Neural progenitor cell (in vitro differentiated cells): ENCODE measurements around the gene TXNRD1. TPM values are rescaled to one million over a fixed set of nuclear protein-coding genes. Genes with fewer than 3 reads are reported as not detected.

Source experiments
- DNase-seq: peaks from one replicate; pipeline ENCODE4 v3.0.0-alpha.2; 2016; ENCODE audit warnings: low spot score
- H2AFZ ChIP-seq: fragments of 200-600 bp; sonication (generic); replicated peaks from 2 replicates; pipeline ENCODE4 v1.6.1; 2016; ENCODE audit warnings: antibody characterized with exemption
- H3F3A ChIP-seq: fragments of 200-600 bp; sonication (generic); 2 replicates; pipeline ENCODE4 v1.6.1; 2016; ENCODE audit warnings: antibody characterized with exemption, low read depth
- H3K27ac ChIP-seq: fragments of 200-600 bp; sonication (generic); 2 replicates; pipeline ENCODE4 v1.5.1; 2016; ENCODE audit warnings: mild to moderate bottlenecking
- H3K27me3 ChIP-seq: fragments of 200-600 bp; sonication (generic); 2 replicates; pipeline ENCODE4 v1.6.1; 2016; ENCODE audit warnings: mild to moderate bottlenecking, moderate library complexity
- H3K36me3 ChIP-seq: fragments of 200-600 bp; sonication (generic); 2 replicates; pipeline ENCODE4 v1.5.1; 2016
- H3K4me1 ChIP-seq: fragments of 200-600 bp; sonication (generic); 2 replicates; pipeline ENCODE4 v1.6.1; 2016; ENCODE audit warnings: mixed run types
- H3K4me2 ChIP-seq: fragments of 200-600 bp; sonication (generic); 2 replicates; pipeline ENCODE4 v1.6.1; 2016
- H3K4me3 ChIP-seq: fragments of 200-600 bp; sonication (generic); 2 replicates; pipeline ENCODE4 v1.5.1; 2016
- H3K79me2 ChIP-seq: fragments of 200-600 bp; sonication (generic); 2 replicates; pipeline ENCODE4 v1.6.1; 2016; ENCODE audit warnings: low read depth
- H3K9ac ChIP-seq: fragments of 200-600 bp; sonication (generic); 2 replicates; pipeline ENCODE4 v1.6.1; 2016
- H3K9me3 ChIP-seq: fragments of 200-600 bp; sonication (generic); 2 replicates; pipeline ENCODE4 v1.5.1; 2016; ENCODE audit warnings: low read depth
- H4K20me1 ChIP-seq: fragments of 200-600 bp; sonication (generic); 2 replicates; pipeline ENCODE4 v1.6.1; 2016; ENCODE audit warnings: low read depth
- H3K27ac Mint-ChIP-seq: 3 replicates; pipeline ENCODE4 v1.8.0; 2021; ENCODE audit warnings: mixed read lengths
- H3K27me3 Mint-ChIP-seq: 2 replicates; pipeline ENCODE4 v1.8.0; 2022; ENCODE audit warnings: low read depth, mild to moderate bottlenecking, inconsistent platforms, moderate library complexity, mixed read lengths; ENCODE audit not compliant: insufficient read depth
- H3K36me3 Mint-ChIP-seq: 3 replicates; pipeline ENCODE4 v1.8.0; 2021; ENCODE audit warnings: mixed read lengths
- H3K4me1 Mint-ChIP-seq: 3 replicates; pipeline ENCODE4 v1.8.0; 2021; ENCODE audit warnings: mixed read lengths
- H3K4me3 Mint-ChIP-seq: 3 replicates; pipeline ENCODE4 v1.8.0; 2021; ENCODE audit warnings: mild to moderate bottlenecking, moderate library complexity, mixed read lengths
- H3K9me3 Mint-ChIP-seq: 3 replicates; pipeline ENCODE4 v1.8.0; 2020; ENCODE audit warnings: mixed read lengths
- EZH2 ChIP-seq: fragments of 200-600 bp; sonication (generic); IDR thresholded peaks from 2 replicates; pipeline ENCODE4 v1.6.1; 2017; ENCODE audit warnings: antibody characterized with exemption, mild to moderate bottlenecking, moderate library complexity
- EZH2phosphoT487 ChIP-seq: fragments of 200-600 bp; sonication (generic); IDR thresholded peaks from 2 replicates; pipeline ENCODE4 v1.6.1; 2017; ENCODE audit warnings: antibody characterized with exemption
- total RNA-seq: library from RNA; depleted of rRNA; stranded (reverse); fragments of >200 nt; gene quantifications from 2 replicates; pipeline ENCODE4 v1.2.3, GENCODE V29; 2015; ENCODE audit warnings: low replicate concordance
- TF ChIP-seq, protein P1 (sequence below): fragments of 200-600 bp; sonication (generic); IDR thresholded peaks from 2 replicates; pipeline ENCODE4 v1.5.1; 2017; ENCODE audit warnings: antibody characterized with exemption, mild to moderate bottlenecking

The TXNRD1 gene
- total RNA-seq, 1 donor from 2014 or later, result 99.8 TPM

DNA sequence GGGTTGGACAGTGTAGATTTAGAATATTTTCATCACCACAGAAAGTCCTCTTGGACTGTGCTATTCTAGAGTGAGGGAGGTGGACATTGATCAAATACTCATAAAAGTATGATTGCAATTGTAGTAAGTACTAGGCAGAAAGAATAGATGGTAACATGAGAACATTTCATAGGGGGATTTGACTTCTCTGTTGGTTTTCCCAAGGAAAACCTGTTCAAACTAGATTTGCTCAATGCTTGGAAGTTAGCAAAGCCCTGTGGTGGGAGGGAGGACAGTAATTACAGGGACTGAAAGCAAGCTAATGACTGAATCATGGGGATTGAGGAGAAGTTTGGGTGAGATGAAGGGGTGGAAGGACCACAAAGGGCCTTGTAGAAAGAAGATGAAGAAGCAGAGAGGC is 63.6 kb downstream of the TXNRD1 start:
- H3K27ac ChIP-seq, result no peak overlapping the region
- no peaks in the 10 kb centered on the region for H3K79me2 ChIP-seq
- H3F3A ChIP-seq, result no peaks in the 10 kb centered on the region
- H3K27ac Mint-ChIP-seq, result no peak overlapping the region
- no peak overlapping the region for H3K4me3 ChIP-seq
- no peak overlapping the region for H3K4me2 ChIP-seq
- no peak for DNase-seq
- no peak overlapping the region for H3K4me3 Mint-ChIP-seq
- no peaks in the 10 kb centered on the region for H3K4me1 ChIP-seq
- peaks cover 2% of the 10 kb centered on the region for H3K27me3 Mint-ChIP-seq
- H2AFZ ChIP-seq, result no peak overlapping the region
- H3K9ac ChIP-seq, result no peak overlapping the region
- H3K4me1 Mint-ChIP-seq, result no peaks in the 10 kb centered on the region
- no peaks in the 10 kb centered on the region for H3K9me3 ChIP-seq
- TF ChIP-seq, protein P1, sequence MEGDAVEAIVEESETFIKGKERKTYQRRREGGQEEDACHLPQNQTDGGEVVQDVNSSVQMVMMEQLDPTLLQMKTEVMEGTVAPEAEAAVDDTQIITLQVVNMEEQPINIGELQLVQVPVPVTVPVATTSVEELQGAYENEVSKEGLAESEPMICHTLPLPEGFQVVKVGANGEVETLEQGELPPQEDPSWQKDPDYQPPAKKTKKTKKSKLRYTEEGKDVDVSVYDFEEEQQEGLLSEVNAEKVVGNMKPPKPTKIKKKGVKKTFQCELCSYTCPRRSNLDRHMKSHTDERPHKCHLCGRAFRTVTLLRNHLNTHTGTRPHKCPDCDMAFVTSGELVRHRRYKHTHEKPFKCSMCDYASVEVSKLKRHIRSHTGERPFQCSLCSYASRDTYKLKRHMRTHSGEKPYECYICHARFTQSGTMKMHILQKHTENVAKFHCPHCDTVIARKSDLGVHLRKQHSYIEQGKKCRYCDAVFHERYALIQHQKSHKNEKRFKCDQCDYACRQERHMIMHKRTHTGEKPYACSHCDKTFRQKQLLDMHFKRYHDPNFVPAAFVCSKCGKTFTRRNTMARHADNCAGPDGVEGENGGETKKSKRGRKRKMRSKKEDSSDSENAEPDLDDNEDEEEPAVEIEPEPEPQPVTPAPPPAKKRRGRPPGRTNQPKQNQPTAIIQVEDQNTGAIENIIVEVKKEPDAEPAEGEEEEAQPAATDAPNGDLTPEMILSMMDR, result no peak
- TF ChIP-seq EZH2 (no peak), EZH2phosphoT487 (no peak)
- no peaks in the 10 kb centered on the region for H4K20me1 ChIP-seq
- no peaks in the 10 kb centered on the region for H3K27me3 ChIP-seq
- no peaks in the 10 kb centered on the region for H3K36me3 Mint-ChIP-seq
- H3K9me3 Mint-ChIP-seq, result no peaks in the 10 kb centered on the region
- no peaks in the 10 kb centered on the region for H3K36me3 ChIP-seq

DNA sequence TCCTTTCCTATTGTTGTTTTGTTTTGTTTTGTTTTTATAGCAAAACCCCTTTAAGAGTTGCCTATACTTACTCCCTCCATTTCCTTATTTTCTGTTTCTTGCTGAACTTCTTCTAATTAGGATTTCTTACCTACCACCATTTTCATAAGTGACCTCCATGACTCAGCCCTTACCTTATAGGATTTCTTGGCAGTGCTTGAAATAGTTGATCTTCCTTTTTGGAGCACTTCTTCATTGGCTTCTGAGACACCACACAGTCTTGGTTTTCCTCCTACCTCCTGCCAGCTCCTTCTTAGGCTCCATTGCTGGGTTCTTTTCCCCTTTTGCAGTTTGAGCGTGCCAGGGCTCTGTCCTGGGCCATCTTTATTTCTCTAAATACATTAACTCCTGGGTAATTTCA is 64.5 kb downstream of the TXNRD1 start:
- Histone ChIP-seq H3K9me3 (no peaks in the 10 kb centered on the region), H3K36me3 (no peaks in the 10 kb centered on the region), H3K4me3 (no peak overlapping the region), H3K9ac (no peak overlapping the region), H3K4me1 (no peaks in the 10 kb centered on the region), H3F3A (no peaks in the 10 kb centered on the region), H3K27ac (no peak overlapping the region), H4K20me1 (no peaks in the 10 kb centered on the region), H3K4me2 (no peak overlapping the region), H3K79me2 (no peaks in the 10 kb centered on the region), H2AFZ (no peak overlapping the region), H3K27me3 (no peaks in the 10 kb centered on the region)
- Mint-ChIP-seq H3K27me3 (peaks cover 2% of the 10 kb centered on the region), H3K9me3 (no peaks in the 10 kb centered on the region), H3K4me1 (no peaks in the 10 kb centered on the region), H3K4me3 (no peak overlapping the region), H3K36me3 (no peaks in the 10 kb centered on the region), H3K27ac (no peak overlapping the region)
- TF ChIP-seq EZH2 (no peak), EZH2phosphoT487 (no peak)
- TF ChIP-seq, protein P1, result no peak
- DNase-seq, result no peak

DNA sequence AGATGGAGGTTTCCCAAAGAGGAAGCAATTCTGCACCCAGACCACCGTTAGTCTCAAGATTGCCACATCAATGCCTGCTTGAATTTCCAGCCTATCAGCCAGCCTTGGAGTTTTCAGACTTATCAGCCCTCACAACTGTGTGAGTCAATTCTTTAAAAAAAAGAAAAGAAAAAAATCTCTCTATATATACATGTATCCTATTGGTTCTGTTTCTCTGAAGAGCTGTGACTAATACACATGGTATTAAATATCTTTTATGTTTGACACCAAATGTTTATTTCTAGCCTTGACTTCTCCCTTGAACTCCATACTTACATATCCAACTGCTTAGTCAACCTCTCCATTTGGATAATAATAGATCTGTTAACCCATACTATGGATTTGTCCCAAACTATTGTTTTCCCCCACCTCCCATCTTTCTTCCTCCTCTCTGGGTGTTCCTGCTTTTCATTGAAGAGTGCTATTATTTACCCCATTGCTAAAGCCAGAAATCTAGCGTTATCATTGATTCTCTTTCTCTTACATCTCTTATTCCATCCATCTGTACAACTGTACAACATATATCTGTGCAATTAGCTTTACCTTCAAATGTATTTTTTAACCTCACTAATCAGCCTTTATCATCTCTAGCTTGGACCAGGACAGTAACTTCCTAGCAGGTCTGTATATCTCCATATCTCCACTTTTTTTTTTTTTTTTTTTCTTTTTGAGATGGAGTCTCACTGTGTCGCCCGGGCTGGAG is 65.3 kb downstream of the TXNRD1 start:
- H2AFZ ChIP-seq, result no peak overlapping the region
- no peaks in the 10 kb centered on the region for H4K20me1 ChIP-seq
- no peak for DNase-seq
- H3K9me3 Mint-ChIP-seq, result no peaks in the 10 kb centered on the region
- no peaks in the 10 kb centered on the region for H3K36me3 ChIP-seq
- H3K27ac Mint-ChIP-seq, result no peak overlapping the region
- H3K9ac ChIP-seq, result no peak overlapping the region
- peaks cover 5% of the 10 kb centered on the region for H3K4me1 Mint-ChIP-seq
- no peak overlapping the region for H3K4me3 Mint-ChIP-seq
- H3K79me2 ChIP-seq, result no peaks in the 10 kb centered on the region
- no peak overlapping the region for H3K4me3 ChIP-seq
- H3K27me3 ChIP-seq, result no peaks in the 10 kb centered on the region
- TF ChIP-seq EZH2, result no peak
- H3K27ac ChIP-seq, result no peak overlapping the region
- H3K4me1 ChIP-seq, result peaks cover under 1% of the 10 kb centered on the region
- no peaks in the 10 kb centered on the region for H3F3A ChIP-seq
- peaks cover 2% of the 10 kb centered on the region for H3K27me3 Mint-ChIP-seq
- H3K9me3 ChIP-seq, result no peaks in the 10 kb centered on the region
- H3K4me2 ChIP-seq, result no peak overlapping the region
- no peaks in the 10 kb centered on the region for H3K36me3 Mint-ChIP-seq

DNA sequence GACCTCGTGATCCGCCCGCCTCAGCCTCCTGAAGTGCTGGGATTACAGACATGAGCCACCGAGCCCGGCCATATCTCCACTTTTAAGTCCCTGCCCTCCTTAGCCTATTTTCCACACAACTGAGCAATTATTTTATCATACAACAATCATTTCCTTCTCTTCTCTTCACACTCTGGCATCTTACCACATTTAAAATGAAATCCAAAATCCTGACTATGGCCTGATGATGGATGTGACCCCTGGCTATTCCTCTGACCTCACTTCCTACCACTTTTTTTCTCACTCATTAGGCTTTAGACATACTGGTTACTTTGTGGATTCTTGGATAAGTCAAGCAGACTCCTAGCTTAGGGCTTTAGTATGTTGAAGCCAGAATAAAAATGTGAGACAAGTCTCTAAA is 66.1 kb downstream of the TXNRD1 start:
- no peak for DNase-seq
- Histone ChIP-seq H3K36me3 (no peaks in the 10 kb centered on the region), H3K4me3 (no peak overlapping the region), H3K4me1 (peaks cover 7% of the 10 kb centered on the region), H3K27me3 (no peaks in the 10 kb centered on the region), H3K4me2 (no peak overlapping the region), H4K20me1 (no peaks in the 10 kb centered on the region), H3K9ac (no peak overlapping the region), H3K27ac (no peak overlapping the region), H3K9me3 (no peaks in the 10 kb centered on the region), H3K79me2 (no peaks in the 10 kb centered on the region), H3F3A (no peaks in the 10 kb centered on the region), H2AFZ (no peak overlapping the region)
- TF ChIP-seq, protein P1, result no peak
- TF ChIP-seq EZH2 (no peak), EZH2phosphoT487 (no peak)
- Mint-ChIP-seq H3K27me3 (peaks cover 2% of the 10 kb centered on the region), H3K36me3 (no peaks in the 10 kb centered on the region), H3K27ac (no peak overlapping the region), H3K4me1 (peaks cover 13% of the 10 kb centered on the region), H3K9me3 (no peaks in the 10 kb centered on the region), H3K4me3 (no peak overlapping the region)
